Activated T-cell treated with anti-CD3 and anti-CD28 coated beads, Interleukin-2, amount 50 U/mL, for 24 hours (primary cell): ENCODE measurements around the gene NOL8.

Source experiments
- DNase-seq: peaks from one replicate; pipeline ENCODE4 v3.0.0-alpha.2; 2020
- H3K27ac Mint-ChIP-seq: 2 replicates; pipeline ENCODE4 v1.8.0; 2020; ENCODE audit warnings: mild to moderate bottlenecking, mixed read lengths
- H3K27me3 Mint-ChIP-seq: 2 replicates; pipeline ENCODE4 v1.8.0; 2020; ENCODE audit warnings: mixed read lengths
- H3K36me3 Mint-ChIP-seq: 2 replicates; pipeline ENCODE4 v1.8.0; 2020; ENCODE audit warnings: low read depth, mixed read lengths
- H3K4me1 Mint-ChIP-seq: 2 replicates; pipeline ENCODE4 v1.8.0; 2020; ENCODE audit warnings: low read depth, mixed read lengths
- H3K4me3 Mint-ChIP-seq: 2 replicates; pipeline ENCODE4 v1.8.0; 2020; ENCODE audit warnings: mild to moderate bottlenecking, moderate library complexity, mixed read lengths
- H3K9me3 Mint-ChIP-seq: 2 replicates; pipeline ENCODE4 v1.8.0; 2020; ENCODE audit warnings: mixed read lengths

The NOL8 gene

GRCh38 chr9:92325269-92325990 is at the start of gene NOL8, which contains the start of gene CENPP:
Gene NOL8 (minus strand): TSS chr9:92325350. CDS start chr9:92324161, 1,189 bp downstream.
Gene CENPP (plus strand): TSS chr9:92325953.
- H3K27me3 Mint-ChIP-seq = no peaks in the 10 kb centered on the region
- peaks cover 55% of the 10 kb centered on the region for H3K36me3 Mint-ChIP-seq
- DNase-seq = peak; percentile 88
- H3K4me3 Mint-ChIP-seq = peak within 1 kb of the TSS; percentile 98
- H3K4me1 Mint-ChIP-seq = peaks cover 49% of the 10 kb centered on the region
- no peaks in the 10 kb centered on the region for H3K9me3 Mint-ChIP-seq
- H3K27ac Mint-ChIP-seq = peak within 1 kb of the TSS; percentile 100

- Mint-ChIP-seq H3K4me1 (peaks cover 4% of the 10 kb centered on the region), H3K36me3 (peaks cover 45% of the 10 kb centered on the region), H3K27me3 (no peaks in the 10 kb centered on the region), H3K9me3 (peaks cover 33% of the 10 kb centered on the region), H3K4me3 (no peak overlapping the region), H3K27ac (no peak overlapping the region)
- no peak for DNase-seq
These were observed 48.0 kb upstream of the NOL8 start for GRCh38 chr9:92373167-92373566.

GRCh38 chr9:92369075-92369474 is 43.9 kb upstream of the NOL8 start:
- no peak overlapping the region for H3K4me3 Mint-ChIP-seq
- no peaks in the 10 kb centered on the region for H3K4me1 Mint-ChIP-seq
- no peak for DNase-seq
- H3K27ac Mint-ChIP-seq = no peak overlapping the region
- H3K9me3 Mint-ChIP-seq = peaks cover 19% of the 10 kb centered on the region
- H3K27me3 Mint-ChIP-seq = no peaks in the 10 kb centered on the region
- peaks cover 51% of the 10 kb centered on the region for H3K36me3 Mint-ChIP-seq

GRCh38 chr9:92360083-92360482 is 34.9 kb upstream of the NOL8 start:
- Mint-ChIP-seq H3K27me3 (no peaks in the 10 kb centered on the region), H3K4me1 (no peaks in the 10 kb centered on the region), H3K9me3 (peaks cover 14% of the 10 kb centered on the region), H3K27ac (no peak overlapping the region), H3K36me3 (peaks cover 50% of the 10 kb centered on the region), H3K4me3 (no peak overlapping the region)
- no peak for DNase-seq

- Mint-ChIP-seq H3K9me3 (peaks cover 18% of the 10 kb centered on the region), H3K27me3 (no peaks in the 10 kb centered on the region), H3K4me3 (no peak overlapping the region), H3K27ac (no peak overlapping the region), H3K4me1 (no peaks in the 10 kb centered on the region), H3K36me3 (peaks cover 49% of the 10 kb centered on the region)
- no peak for DNase-seq
These were observed 34.3 kb upstream of the NOL8 start for GRCh38 chr9:92359394-92359995.

- no peak for DNase-seq
- Mint-ChIP-seq H3K4me3 (no peak overlapping the region), H3K27ac (no peak overlapping the region), H3K4me1 (peaks cover 4% of the 10 kb centered on the region), H3K36me3 (peaks cover 80% of the 10 kb centered on the region), H3K27me3 (no peaks in the 10 kb centered on the region), H3K9me3 (peaks cover 15% of the 10 kb centered on the region)
These were observed 27.9 kb upstream of the NOL8 start for GRCh38 chr9:92353051-92353450.

GRCh38 chr9:92350740-92351133 is 25.6 kb upstream of the NOL8 start:
- H3K4me3 Mint-ChIP-seq = no peak overlapping the region

GRCh38 chr9:92349771-92350739 is 24.9 kb upstream of the NOL8 start:
- H3K27me3 Mint-ChIP-seq = no peaks in the 10 kb centered on the region

More at GRCh38 chr9:92350740-92351133, 25.6 kb upstream of the NOL8 start:
- no peak for DNase-seq
- Mint-ChIP-seq H3K4me1 (peaks cover 4% of the 10 kb centered on the region), H3K27me3 (no peaks in the 10 kb centered on the region), H3K27ac (no peak overlapping the region), H3K9me3 (peaks cover 5% of the 10 kb centered on the region), H3K36me3 (peaks cover 78% of the 10 kb centered on the region)

GRCh38 chr9:92345582-92345981 is 20.4 kb upstream of the NOL8 start:
- H3K4me3 Mint-ChIP-seq = no peak overlapping the region
- no peak for DNase-seq
- H3K4me1 Mint-ChIP-seq = peaks cover under 1% of the 10 kb centered on the region

More at GRCh38 chr9:92349771-92350739, 24.9 kb upstream of the NOL8 start:
- DNase-seq = no peak
- Mint-ChIP-seq H3K36me3 (peaks cover 76% of the 10 kb centered on the region), H3K27ac (no peak overlapping the region), H3K4me3 (no peak overlapping the region), H3K9me3 (peaks cover 5% of the 10 kb centered on the region), H3K4me1 (peaks cover 4% of the 10 kb centered on the region)

GRCh38 chr9:92342825-92343488 is 17.8 kb upstream of the NOL8 start:
- peaks cover 7% of the 10 kb centered on the region for H3K9me3 Mint-ChIP-seq
- no peak for DNase-seq
- no peaks in the 10 kb centered on the region for H3K4me1 Mint-ChIP-seq
- no peaks in the 10 kb centered on the region for H3K27me3 Mint-ChIP-seq
- H3K36me3 Mint-ChIP-seq = peaks cover 71% of the 10 kb centered on the region
- no peak overlapping the region for H3K27ac Mint-ChIP-seq
- H3K4me3 Mint-ChIP-seq = no peak overlapping the region

More at GRCh38 chr9:92345582-92345981, 20.4 kb upstream of the NOL8 start:
- H3K9me3 Mint-ChIP-seq = peaks cover 6% of the 10 kb centered on the region
- H3K27ac Mint-ChIP-seq = no peak overlapping the region
- H3K27me3 Mint-ChIP-seq = no peaks in the 10 kb centered on the region
- H3K36me3 Mint-ChIP-seq = peaks cover 65% of the 10 kb centered on the region

GRCh38 chr9:92341578-92341977 is 16.4 kb upstream of the NOL8 start:
- H3K4me1 Mint-ChIP-seq = no peaks in the 10 kb centered on the region
- H3K27me3 Mint-ChIP-seq = no peaks in the 10 kb centered on the region
- no peak for DNase-seq
- H3K36me3 Mint-ChIP-seq = peaks cover 73% of the 10 kb centered on the region
- H3K4me3 Mint-ChIP-seq = no peak overlapping the region
- H3K27ac Mint-ChIP-seq = no peak overlapping the region
- H3K9me3 Mint-ChIP-seq = peaks cover 7% of the 10 kb centered on the region

- Mint-ChIP-seq H3K4me3 (no peak overlapping the region), H3K27me3 (no peaks in the 10 kb centered on the region), H3K36me3 (peaks cover 59% of the 10 kb centered on the region), H3K9me3 (no peaks in the 10 kb centered on the region), H3K27ac (no peak overlapping the region), H3K4me1 (peaks cover 9% of the 10 kb centered on the region)
- no peak for DNase-seq
These were observed 8.1 kb upstream of the NOL8 start for GRCh38 chr9:92333282-92333634.

- no peaks in the 10 kb centered on the region for H3K27me3 Mint-ChIP-seq
- peaks cover 14% of the 10 kb centered on the region for H3K4me1 Mint-ChIP-seq
- H3K27ac Mint-ChIP-seq = no peak overlapping the region
- H3K36me3 Mint-ChIP-seq = peaks cover 54% of the 10 kb centered on the region
- H3K9me3 Mint-ChIP-seq = no peaks in the 10 kb centered on the region
- H3K4me3 Mint-ChIP-seq = no peak overlapping the region
- no peak for DNase-seq
These were observed 7.6 kb upstream of the NOL8 start for GRCh38 chr9:92332577-92333281.
